T-helper 9 cell (primary cell): ENCODE measurements around the gene TRPM7.
"Not testable (repeated sequence)": the region's sequence is repeated elsewhere in the genome, so short reads cannot be mapped to it uniquely, and the experiment has no call there.

Source experiments
- DNase-seq: peaks from one replicate; pipeline ENCODE4 v3.0.0-alpha.2; 2020

TRPM7 gene

DNA sequence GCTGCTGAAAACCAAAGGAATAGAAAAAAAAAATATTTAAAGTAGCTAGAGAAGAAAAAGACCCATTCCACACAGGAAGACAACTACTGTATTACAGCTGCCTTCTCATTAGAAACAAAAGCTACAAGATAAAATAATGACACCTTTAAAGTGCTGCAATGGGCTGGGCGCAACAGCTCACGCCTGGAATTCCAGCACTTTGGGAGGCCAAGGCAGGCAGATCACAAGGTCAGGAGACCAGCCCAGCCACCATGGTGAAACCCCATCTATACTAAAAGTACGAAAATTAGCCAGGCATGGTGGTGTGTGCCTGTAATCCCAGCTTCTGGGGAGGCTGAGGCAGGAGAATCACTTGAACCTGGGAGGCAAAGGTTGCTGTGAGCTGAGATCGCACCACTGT is 31.0 kb downstream of the TRPM7 start:
- DNase-seq = no peak

DNA sequence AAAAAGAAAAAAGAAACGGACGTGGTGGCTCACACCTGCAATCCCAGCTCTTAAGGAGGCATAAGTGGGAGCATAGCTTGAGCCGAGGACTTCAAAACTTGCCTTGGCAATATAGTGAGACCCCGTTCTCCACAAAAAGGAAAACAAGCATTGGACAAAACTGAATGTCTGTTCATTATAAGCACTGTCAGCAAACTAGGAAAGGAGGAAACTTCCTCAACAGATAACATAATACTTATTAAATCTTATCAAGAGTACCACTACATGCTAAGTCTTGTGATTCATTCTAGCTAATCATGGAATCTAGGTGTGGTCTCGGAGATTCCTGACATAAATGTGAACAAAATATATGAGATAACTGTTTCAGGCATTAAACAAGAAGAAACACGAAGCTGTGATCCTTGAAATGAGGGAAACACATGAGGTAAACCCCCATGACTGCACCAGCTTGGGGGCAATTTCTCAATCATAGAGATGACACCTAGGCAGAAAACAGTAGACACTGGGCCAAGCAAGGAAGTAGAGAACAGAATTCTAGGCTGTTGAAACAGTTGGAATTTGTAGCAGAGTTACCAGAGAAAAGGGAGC is 33.3 kb downstream of the TRPM7 start:
- no peak for DNase-seq

DNA sequence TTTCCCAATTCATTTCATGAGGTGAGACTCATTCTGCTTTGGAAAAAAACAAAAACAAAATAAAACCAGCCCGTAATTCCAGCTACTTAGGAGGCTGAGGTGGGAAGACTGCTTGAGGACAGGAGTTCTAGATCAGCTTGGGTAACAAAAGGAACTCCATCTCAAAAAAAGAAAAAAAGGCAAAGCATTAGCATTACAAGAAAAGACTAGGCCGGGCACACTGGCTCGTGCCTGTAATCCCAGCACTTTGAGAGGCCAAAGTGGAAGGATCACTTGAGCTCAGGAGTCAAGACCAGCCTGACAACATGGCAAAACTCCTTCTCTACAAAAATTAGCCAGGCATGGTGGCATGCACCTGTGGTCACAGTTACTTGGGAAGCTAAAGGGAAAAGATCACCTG is 33.9 kb downstream of the TRPM7 start:
- DNase-seq = no peak

DNA sequence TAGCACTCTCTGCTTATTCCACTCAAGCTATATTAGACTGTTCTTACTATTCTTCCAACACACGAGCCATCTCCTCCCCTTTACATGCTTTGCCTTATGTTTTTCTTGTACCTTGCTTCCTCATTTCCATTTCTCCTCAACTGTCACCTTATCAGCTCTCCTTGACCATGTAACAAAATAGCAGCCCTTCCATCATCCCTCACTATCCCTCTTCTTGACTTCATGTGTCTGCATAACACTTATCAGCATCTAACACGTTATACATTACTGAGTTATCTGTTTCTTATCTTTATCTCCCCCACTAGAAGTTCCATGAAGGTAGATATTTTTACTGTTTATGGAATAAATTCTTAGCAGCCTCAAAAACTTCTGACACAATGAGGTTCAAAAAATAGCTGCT is 45.3 kb downstream of the TRPM7 start:
- DNase-seq = no peak

DNA sequence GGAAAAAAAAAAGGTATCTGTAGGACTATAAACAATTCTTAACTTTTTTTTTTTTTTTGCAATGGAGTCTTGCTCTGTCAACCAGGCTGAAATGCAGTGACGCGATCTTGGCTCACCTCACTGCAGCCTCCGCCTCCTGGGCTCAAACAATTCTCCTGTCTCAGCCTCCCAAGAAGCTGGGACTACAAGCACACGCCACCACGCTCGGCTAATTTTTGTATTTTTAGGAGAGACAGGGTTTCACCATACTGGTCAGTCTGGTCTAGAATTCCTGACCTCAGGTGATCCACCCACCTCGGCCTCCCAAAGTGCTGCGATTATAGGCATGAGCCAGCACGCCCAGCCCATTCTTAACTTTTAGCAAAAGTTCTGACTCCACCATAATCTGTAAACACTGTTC is 50.5 kb downstream of the TRPM7 start:
- DNase-seq = no peak

DNA sequence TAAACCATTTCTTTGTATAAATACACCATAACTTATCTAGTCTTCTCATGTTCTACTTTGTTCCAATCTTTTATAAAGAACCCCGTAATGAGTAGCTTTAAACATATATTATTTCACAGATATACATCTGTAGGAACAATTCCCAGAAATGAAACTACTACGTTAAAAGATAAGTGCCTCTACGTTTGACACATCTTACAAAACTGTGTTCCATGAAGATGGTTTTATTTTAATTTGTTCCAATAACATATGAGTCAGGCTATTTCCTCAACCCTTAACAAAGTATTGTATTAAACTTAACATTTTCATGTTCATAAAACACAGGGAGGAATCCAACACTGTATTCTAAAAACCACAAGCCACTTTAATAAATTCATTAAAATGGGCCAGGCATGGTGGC is 52.9 kb downstream of the TRPM7 start:
- DNase-seq = no peak

DNA sequence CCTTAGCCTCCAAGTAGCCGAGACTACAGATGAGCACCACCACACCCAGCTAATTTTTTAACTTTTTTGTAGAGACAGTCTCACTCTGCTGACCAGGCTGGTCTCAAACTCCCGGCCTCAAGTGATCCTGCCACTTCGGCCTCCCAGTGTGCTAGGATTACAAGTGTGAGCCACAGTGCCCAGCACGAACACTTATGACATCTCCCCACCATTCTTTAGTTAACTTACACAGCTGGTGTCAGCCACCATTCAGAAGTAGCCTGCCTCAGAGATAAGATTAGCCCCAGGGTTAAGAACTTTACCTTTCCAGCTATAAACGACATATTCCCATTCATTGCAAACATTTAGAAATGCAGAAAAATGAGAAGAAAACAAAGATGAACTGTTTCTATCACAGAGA is 58.2 kb downstream of the TRPM7 start:
- no peak for DNase-seq

DNA sequence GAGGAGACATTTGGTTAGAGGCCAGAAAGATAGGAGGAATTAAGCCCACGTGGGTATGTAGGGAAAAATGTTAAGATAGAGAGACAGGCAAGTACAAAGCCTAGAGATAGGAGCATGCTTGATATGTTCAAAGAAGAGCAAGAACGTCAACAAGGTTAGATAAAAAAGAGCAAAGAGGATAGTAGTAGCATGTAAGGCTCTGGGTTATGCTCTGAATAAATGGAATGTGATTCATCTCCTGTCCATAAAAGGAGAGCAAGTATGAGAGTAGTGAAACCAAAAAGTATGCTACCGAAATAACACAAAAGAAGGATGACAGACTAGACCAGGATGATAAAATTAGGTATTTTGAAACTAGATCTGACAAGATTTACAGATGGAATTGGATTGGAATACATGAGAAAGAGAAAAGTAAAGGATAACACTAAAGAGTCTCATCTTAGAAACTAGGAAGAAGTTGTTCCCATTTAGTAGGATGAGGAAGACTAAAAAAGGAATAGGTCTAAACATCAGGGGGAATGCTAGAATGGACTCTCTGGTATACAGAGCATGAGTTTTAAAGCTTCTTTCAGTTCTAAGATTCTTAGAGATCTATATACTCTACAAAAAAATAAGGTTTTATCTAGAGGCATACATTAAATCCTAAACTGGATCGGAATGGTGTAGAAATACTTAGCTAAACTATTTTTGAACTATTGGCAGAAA is 59.1 kb downstream of the TRPM7 start:
- no peak for DNase-seq

DNA sequence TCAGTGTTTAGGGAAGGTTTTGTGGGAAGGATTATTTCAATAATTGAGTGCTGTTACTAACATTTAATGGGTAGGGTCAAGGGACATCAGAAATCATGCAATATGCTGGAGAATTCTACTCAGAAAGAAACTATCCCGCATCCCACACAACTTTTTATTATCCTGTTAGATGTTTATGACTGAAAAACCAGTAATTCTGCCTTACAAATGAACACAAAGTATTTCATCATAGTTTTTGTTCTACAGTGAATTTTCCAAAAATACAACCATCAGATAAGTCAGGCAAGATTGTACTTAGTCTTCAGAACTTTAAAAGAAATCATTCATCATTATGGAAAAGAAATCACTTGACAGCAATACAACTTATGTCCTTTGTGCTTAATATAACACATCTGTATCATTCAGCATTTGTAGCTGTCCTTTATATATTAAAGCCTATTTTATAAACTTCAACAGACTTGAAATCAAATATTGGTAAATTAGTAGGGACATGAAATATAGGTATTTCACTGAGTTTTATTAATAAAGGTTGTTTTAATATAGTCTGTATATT is 61.9 kb downstream of the TRPM7 start:
- no peak for DNase-seq

DNA sequence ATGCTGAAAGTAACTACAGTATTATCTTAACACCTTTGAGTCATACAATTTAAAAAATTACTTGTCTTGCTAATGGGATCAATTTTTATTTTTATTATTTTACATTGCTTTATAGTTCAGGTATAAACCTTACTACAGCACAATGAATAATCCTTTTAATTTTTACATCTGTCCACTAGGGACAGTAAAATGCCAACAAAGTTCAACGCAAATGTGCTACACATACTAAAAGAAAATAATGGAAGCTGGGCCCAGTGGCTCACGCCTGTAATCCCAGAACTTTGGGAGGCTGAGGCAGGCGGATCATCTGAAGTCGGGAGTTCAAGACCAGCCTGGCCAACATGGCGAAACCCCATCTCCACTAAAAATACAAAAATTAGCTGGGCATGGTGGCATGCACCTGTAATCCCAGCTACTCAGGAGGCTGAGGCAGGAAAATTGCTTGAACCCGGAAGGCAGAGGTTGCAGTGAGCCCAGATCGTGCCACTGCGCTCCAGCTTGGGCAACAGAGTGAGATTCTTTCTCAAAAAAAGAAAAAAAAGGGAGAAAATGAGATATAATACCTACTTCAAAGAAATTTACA is 64.1 kb downstream of the TRPM7 start:
- not testable (repeated sequence) for DNase-seq

DNA sequence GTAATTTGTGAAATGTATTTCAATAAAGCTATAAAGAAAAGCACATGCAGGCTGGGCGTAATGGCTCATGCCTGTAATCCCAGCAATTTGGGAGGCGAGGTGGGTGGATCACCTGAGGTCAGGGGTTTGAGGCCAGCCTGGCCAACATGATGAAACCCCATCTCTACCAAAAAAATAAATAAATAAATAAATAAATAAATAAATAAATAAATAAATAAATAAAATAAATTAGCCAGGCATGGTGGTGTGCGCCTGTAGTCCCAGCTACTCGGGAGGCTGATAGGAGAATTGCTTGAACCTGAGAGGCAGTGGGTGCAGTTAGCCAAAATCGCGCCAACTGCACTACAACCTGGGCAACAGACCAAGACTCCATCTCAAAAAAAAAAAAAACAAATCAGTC is 69.6 kb downstream of the TRPM7 start:
- DNase-seq = not testable (repeated sequence)

DNA sequence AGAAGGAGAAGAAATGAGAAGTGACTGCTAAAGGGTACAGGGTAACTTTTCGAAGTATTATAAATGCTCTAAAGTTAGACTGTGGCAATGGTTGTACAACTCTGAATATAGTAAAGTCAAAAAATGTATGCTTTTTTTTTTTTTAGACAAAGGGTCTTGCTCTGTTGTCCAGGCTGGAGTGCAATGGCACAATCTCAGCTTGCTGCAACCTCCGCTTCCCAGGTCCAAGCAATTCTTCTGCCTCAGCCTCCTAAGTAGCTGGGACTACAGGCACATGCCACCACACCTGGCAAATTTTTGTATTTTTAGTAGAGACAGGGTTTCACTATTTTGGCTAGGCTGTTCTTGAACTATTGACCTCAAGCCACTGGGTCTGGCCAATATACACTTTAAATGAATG is 70.0 kb downstream of the TRPM7 start:
- not testable (repeated sequence) for DNase-seq

DNA sequence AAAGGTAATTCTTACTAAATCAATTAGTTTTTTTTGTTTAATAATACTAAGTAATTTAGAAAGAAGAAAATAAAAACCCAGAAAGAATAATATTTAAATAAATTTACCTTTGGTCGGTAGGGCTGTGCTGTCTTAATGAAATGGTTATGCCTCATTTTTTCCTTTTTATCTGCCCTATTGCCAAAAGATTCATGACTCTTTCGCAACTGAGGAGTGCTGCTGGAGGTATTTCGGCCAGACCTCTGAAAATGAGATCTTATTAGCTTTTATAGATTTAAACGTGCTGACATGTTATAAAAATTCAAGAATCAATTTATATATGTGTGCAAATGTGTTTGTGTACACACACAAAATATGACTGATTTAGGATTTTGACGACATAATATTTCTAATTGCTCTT is 73.0 kb downstream of the TRPM7 start:
- no peak for DNase-seq

DNA sequence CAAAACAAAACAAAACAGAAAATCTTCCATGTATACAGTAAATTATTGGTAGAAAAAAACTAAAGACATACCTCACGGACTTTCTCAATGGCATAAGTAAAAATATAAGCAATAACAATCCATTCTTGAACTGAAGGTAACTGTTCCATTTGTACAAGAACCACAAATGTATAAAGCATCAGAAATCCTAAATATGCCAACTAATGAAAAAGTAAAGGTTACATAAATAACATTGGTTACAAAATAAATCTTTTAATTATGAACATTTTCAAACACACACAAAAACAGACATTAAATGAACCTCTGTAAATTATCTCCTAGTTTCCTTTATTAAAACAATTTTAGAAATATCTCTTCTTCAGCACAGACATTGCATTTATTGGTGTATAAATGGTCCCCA is 79.5 kb downstream of the TRPM7 start:
- DNase-seq = no peak

DNA sequence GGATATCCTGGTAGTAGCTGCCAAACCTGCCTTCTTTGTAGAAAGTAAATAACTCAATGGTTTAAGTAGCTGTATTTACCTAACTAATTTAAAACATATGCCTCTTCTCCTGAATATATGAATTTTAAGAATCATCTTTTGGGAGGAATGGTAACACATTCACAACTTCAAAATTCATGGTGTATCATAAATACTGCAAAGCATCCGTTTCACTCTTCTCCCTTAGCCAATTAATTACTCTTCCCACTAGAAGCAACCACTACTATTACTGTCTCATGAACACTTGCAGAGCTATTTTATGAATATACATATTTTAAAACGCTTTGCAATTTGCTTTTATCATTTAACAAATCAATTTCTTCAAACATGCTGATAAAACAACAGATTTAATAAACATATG is 81.1 kb downstream of the TRPM7 start:
- DNase-seq = no peak

DNA sequence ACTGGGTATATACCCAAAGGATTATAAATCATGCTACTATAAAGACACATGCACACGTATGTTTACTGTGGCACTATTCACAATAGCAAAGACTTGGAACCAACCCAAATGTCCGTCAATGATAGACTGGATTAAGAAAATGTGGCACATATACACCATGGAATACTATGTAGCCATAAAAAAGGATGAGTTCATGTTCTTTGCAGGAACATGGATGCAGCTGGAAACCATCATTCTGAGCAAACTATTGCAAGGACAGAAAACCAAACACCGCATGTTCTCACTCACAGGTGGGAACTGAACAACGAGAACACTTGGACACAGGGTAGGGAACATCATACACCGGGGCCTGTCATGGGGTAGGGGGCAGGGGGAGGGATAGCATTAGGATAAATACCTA is 84.6 kb downstream of the TRPM7 start:
- DNase-seq = not testable (repeated sequence)

DNA sequence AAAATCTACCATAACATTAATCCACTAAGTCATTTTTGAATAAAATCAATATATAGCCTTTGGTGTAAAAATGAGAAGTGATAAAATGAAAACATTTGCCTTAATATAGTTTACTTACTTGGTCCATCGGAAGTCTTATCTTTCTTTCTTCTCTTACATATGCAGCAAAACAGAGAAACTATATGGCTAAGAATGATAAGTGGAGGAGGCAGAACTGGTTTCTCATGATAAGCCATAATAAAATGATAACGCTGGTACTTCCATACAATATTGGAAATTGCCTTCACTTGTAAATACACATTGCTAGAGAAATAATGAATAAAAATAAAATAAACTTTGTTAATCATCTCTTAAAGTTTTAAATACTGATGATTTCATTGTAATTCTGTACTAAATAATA is 92.3 kb downstream of the TRPM7 start:
- DNase-seq = no peak

DNA sequence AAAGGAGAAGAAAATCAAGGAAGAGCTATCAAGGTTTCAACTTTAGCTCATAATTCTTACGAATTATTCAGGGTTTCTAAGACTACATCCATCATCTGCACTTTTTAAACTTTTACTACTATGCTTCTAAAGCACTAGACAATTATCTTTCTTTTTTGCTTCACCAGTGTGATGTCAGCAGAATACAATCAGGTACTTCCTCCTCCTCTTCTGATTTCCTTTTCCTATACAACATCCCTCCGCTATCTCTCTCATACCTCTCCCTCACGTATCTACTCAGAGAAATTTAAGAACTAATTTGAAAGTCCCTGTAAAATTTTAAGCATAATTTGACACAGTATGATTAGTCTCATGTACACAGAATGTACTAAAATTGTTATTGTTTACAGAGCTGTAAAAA is 92.8 kb downstream of the TRPM7 start:
- DNase-seq = no peak

DNA sequence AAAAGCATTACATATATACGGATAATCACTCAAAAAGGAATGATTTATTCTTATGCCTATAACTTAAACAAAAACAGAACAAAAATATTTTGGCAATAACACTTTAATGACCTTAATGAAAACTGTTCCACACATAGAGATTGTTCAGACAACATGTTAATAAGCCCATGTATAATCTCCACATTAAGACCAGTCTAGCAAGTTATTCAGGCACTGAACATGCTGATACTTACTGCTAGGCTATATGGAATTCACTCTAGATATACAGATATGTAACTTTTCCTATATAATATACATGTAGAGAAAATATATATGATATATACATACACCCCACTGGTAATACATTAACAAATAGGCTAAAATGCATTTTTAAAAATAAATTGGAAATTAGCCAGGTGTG is 96.3 kb downstream of the TRPM7 start:
- DNase-seq = no peak

DNA sequence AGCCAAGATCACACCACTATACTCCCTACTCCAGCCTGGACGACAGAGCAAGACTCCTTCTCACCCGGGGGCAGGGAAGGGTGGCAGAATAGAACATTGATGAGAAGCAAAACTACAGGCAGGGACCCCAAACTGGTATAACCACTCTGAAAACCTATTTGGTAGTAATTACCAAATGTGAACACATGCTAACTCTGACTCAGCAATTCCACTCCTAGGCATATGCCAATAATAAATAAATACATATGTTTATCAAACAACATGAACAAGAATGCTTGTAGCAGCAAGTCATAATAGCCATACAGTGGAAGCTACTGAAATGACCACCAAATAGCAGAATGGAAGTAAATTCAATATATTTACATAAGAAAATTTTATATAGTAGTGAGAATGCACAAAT is 109.1 kb downstream of the TRPM7 start:
- no peak for DNase-seq

DNA sequence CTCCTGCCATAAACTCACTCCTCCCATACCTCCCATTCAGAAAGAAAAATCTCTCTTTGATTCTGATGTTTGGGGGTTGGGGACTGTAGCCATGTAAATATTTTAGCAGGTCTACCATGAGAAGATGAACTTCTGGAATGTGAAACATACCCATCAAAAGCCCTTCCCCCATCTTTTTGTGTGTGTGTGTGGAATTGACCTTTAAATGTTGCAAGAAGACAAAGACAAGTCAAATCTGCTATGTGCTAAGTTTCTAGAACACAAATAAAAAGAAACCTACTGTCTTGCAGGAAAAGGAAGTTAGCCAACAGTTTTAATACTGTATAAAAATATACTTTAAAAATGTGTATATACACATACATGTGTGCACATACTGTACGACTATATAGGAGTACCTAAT is 110.4 kb downstream of the TRPM7 start:
- no peak for DNase-seq

DNA sequence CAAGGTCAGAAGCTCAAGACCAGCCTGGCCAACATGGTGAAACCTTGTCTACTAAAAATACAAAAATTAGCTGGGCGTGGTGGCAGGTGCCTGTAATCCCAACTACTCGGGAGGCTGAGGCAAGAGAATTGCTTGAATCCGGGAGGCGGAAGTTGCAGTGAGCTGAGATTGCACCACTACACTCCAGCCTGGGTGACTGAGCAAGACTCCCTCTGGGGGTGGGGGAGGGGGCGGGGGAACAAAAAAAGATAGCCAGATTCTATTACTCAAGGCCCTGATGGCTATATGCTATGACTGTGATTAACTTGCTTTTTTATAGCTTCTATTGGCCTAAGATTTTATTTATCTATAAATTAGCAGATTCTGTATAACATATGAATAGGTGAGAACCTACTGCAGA is 112.8 kb downstream of the TRPM7 start:
- not testable (repeated sequence) for DNase-seq

DNA sequence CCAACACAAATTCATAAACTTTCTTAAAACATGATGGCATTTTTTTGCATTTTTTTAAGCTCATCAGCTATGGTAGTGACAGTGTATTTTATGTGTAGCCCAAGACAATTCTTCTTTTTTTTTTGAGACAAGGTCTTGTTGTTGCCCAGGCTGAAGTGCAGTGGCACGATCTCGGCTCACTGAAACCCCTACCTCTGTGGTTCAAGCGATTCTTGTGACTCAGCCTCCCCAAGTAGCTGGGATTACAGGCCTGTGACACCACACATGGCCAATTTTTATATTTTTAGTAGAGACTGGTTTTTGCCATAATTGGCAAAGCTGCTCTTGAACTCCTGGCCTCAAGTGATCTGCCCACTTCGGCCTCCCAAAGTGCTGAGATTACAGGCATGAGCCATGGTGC is 122.8 kb downstream of the TRPM7 start:
- DNase-seq = no peak
